ENCODE measurements around the gene KNL1.

DNA sequence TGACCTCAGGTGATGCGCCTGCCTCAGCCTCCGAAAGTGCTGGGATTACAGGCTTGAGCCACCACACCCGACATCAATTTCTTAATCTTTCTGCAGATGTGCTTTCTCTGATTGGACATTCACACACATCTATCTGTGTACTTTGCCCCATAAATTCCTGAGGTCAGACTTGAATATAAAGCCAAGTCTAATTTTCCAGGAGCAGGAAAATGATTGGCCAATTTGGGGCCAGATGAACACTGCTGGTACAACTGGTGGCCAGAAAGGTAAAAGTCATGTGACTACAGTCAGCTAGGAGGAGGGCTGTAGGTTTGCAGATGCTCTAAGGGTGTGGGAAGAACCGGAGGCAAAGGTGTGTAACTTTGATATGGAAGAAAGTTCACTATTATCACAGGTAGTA, 97.7 kb downstream of the KNL1 start:
- TF ChIP-seq EZH2 (IDR thresholded peaks at IDR 0.05) (no peak), FOXP2 (optimal IDR thresholded peaks at IDR 0.05; ENCODE audit: control extremely low read depth, extremely low read length, insufficient read depth) (no peak)
